ENCODE results near the gene FAM98B. TPM values are rescaled to one million over a fixed set of nuclear protein-coding genes. Genes with fewer than 3 reads are reported as not detected.

FAM98B gene
- total RNA-seq, 2 donors from 2014 or later, result 19.6 to 22.6 TPM

GRCh38 chr15:38503496-38503895, 49.6 kb downstream of the FAM98B start:
- no peak for DNase-seq
- Mint-ChIP-seq H3K27me3 (no peaks in the 10 kb centered on the region), H3K27ac (peak overlapping the region; percentile 81), H3K4me1 (peaks cover 12% of the 10 kb centered on the region), H3K36me3 (ENCODE audit: low read depth) (peaks cover 13% of the 10 kb centered on the region), H3K4me3 (no peak overlapping the region)
- ATAC-seq, result no peak
- H3K9me3 ChIP-seq (ENCODE audit: control insufficient read depth, low read length, poor library complexity, severe bottlenecking), result no peaks in the 10 kb centered on the region

GRCh38 chr15:38504680-38505467, 50.9 kb downstream of the FAM98B start:
- no peak for DNase-seq
- H3K9me3 ChIP-seq (ENCODE audit: control insufficient read depth, low read length, poor library complexity, severe bottlenecking), result no peaks in the 10 kb centered on the region
- Mint-ChIP-seq H3K27ac (peak overlapping the region; percentile 65), H3K36me3 (ENCODE audit: low read depth) (peaks cover 11% of the 10 kb centered on the region), H3K4me3 (no peak overlapping the region), H3K4me1 (peaks cover 8% of the 10 kb centered on the region), H3K27me3 (no peaks in the 10 kb centered on the region)
- ATAC-seq, result no peak

GRCh38 chr15:38506997-38507396, 53.1 kb downstream of the FAM98B start:
- no peak for DNase-seq
- H3K9me3 ChIP-seq (ENCODE audit: control insufficient read depth, low read length, poor library complexity, severe bottlenecking), result no peaks in the 10 kb centered on the region
- H3K27ac Mint-ChIP-seq, result peak overlapping the region; percentile 86
- H3K36me3 Mint-ChIP-seq (ENCODE audit: low read depth), result peaks cover 9% of the 10 kb centered on the region
- H3K4me3 Mint-ChIP-seq, result no peak overlapping the region
- no peaks in the 10 kb centered on the region for H3K27me3 Mint-ChIP-seq
- H3K4me1 Mint-ChIP-seq, result peaks cover 7% of the 10 kb centered on the region
- no peak for ATAC-seq

- H3K27me3 Mint-ChIP-seq, result no peaks in the 10 kb centered on the region
- H3K9me3 ChIP-seq (ENCODE audit: control insufficient read depth, low read length, poor library complexity, severe bottlenecking), result no peaks in the 10 kb centered on the region
- H3K27ac Mint-ChIP-seq, result peak overlapping the region; percentile 86
- peaks cover 6% of the 10 kb centered on the region for H3K36me3 Mint-ChIP-seq (ENCODE audit: low read depth)
- H3K4me3 Mint-ChIP-seq, result no peak overlapping the region
- DNase-seq (no peak), ATAC-seq (no peak)
- H3K4me1 Mint-ChIP-seq, result peaks cover 5% of the 10 kb centered on the region
Measured at GRCh38 chr15:38507570-38507969, 53.6 kb downstream of the FAM98B start.

- Mint-ChIP-seq H3K36me3 (ENCODE audit: low read depth) (peaks cover 3% of the 10 kb centered on the region), H3K4me1 (peaks cover 4% of the 10 kb centered on the region)
- ATAC-seq, result no peak
Measured at GRCh38 chr15:38508647-38509046, 54.7 kb downstream of the FAM98B start.

GRCh38 chr15:38509152-38509551, 55.2 kb downstream of the FAM98B start:
- ATAC-seq (no peak), DNase-seq (no peak)
- Mint-ChIP-seq H3K4me1 (peaks cover 4% of the 10 kb centered on the region), H3K36me3 (ENCODE audit: low read depth) (peaks cover 3% of the 10 kb centered on the region), H3K27me3 (no peaks in the 10 kb centered on the region), H3K27ac (peak overlapping the region; percentile 86), H3K4me3 (no peak overlapping the region)
- no peaks in the 10 kb centered on the region for H3K9me3 ChIP-seq (ENCODE audit: control insufficient read depth, low read length, poor library complexity, severe bottlenecking)

More at GRCh38 chr15:38508647-38509046, 54.7 kb downstream of the FAM98B start:
- no peak overlapping the region for H3K4me3 Mint-ChIP-seq
- no peaks in the 10 kb centered on the region for H3K9me3 ChIP-seq (ENCODE audit: control insufficient read depth, low read length, poor library complexity, severe bottlenecking)
- H3K27ac Mint-ChIP-seq, result peak overlapping the region; percentile 86
- no peaks in the 10 kb centered on the region for H3K27me3 Mint-ChIP-seq
- no peak for DNase-seq

- no peak overlapping the region for H3K4me3 Mint-ChIP-seq
- DNase-seq (no peak), ATAC-seq (no peak)
- H3K9me3 ChIP-seq (ENCODE audit: control insufficient read depth, low read length, poor library complexity, severe bottlenecking), result no peaks in the 10 kb centered on the region
- H3K4me1 Mint-ChIP-seq, result peaks cover 7% of the 10 kb centered on the region
- peaks cover 3% of the 10 kb centered on the region for H3K36me3 Mint-ChIP-seq (ENCODE audit: low read depth)
- H3K27me3 Mint-ChIP-seq, result no peaks in the 10 kb centered on the region
- H3K27ac Mint-ChIP-seq, result peak overlapping the region; percentile 47
Measured at GRCh38 chr15:38512901-38513300, 59.0 kb downstream of the FAM98B start.

- no peaks in the 10 kb centered on the region for H3K9me3 ChIP-seq (ENCODE audit: control insufficient read depth, low read length, poor library complexity, severe bottlenecking)
- DNase-seq (no peak), ATAC-seq (no peak)
- peak overlapping the region; percentile 47 for H3K27ac Mint-ChIP-seq
- H3K4me1 Mint-ChIP-seq, result peaks cover 11% of the 10 kb centered on the region
- H3K27me3 Mint-ChIP-seq, result no peaks in the 10 kb centered on the region
- H3K36me3 Mint-ChIP-seq (ENCODE audit: low read depth), result peaks cover 6% of the 10 kb centered on the region
- no peak overlapping the region for H3K4me3 Mint-ChIP-seq
Measured at GRCh38 chr15:38514601-38515000, 60.7 kb downstream of the FAM98B start.

GRCh38 chr15:38516626-38517025, 62.7 kb downstream of the FAM98B start:
- no peaks in the 10 kb centered on the region for H3K9me3 ChIP-seq (ENCODE audit: control insufficient read depth, low read length, poor library complexity, severe bottlenecking)
- Mint-ChIP-seq H3K27me3 (no peaks in the 10 kb centered on the region), H3K4me1 (peaks cover 14% of the 10 kb centered on the region), H3K4me3 (no peak overlapping the region), H3K27ac (peak overlapping the region; percentile 29), H3K36me3 (ENCODE audit: low read depth) (peaks cover 6% of the 10 kb centered on the region)
- ATAC-seq (no peak), DNase-seq (no peak)

GRCh38 chr15:38517312-38517975, 63.5 kb downstream of the FAM98B start:
- Mint-ChIP-seq H3K36me3 (ENCODE audit: low read depth) (peaks cover 6% of the 10 kb centered on the region), H3K4me3 (no peak overlapping the region), H3K4me1 (peaks cover 16% of the 10 kb centered on the region), H3K27me3 (no peaks in the 10 kb centered on the region), H3K27ac (peak overlapping the region; percentile 79)
- ATAC-seq (no peak), DNase-seq (no peak)
- no peaks in the 10 kb centered on the region for H3K9me3 ChIP-seq (ENCODE audit: control insufficient read depth, low read length, poor library complexity, severe bottlenecking)

GRCh38 chr15:38518084-38518483, 64.2 kb downstream of the FAM98B start:
- Mint-ChIP-seq H3K4me1 (peaks cover 21% of the 10 kb centered on the region), H3K27ac (peak overlapping the region; percentile 79)

GRCh38 chr15:38520035-38520434, 66.1 kb downstream of the FAM98B start:
- ATAC-seq (no peak), DNase-seq (no peak)
- no peak overlapping the region for H3K4me3 Mint-ChIP-seq
- peaks cover 14% of the 10 kb centered on the region for H3K36me3 Mint-ChIP-seq (ENCODE audit: low read depth)
- H3K27ac Mint-ChIP-seq, result peak overlapping the region; percentile 68
- peaks cover 31% of the 10 kb centered on the region for H3K4me1 Mint-ChIP-seq
- H3K27me3 Mint-ChIP-seq, result no peaks in the 10 kb centered on the region
- H3K9me3 ChIP-seq (ENCODE audit: control insufficient read depth, low read length, poor library complexity, severe bottlenecking), result no peaks in the 10 kb centered on the region

More at GRCh38 chr15:38518084-38518483, 64.2 kb downstream of the FAM98B start:
- DNase-seq (no peak), ATAC-seq (no peak)
- H3K27me3 Mint-ChIP-seq, result no peaks in the 10 kb centered on the region
- no peak overlapping the region for H3K4me3 Mint-ChIP-seq
- no peaks in the 10 kb centered on the region for H3K9me3 ChIP-seq (ENCODE audit: control insufficient read depth, low read length, poor library complexity, severe bottlenecking)
- peaks cover 7% of the 10 kb centered on the region for H3K36me3 Mint-ChIP-seq (ENCODE audit: low read depth)

GRCh38 chr15:38521316-38521715, 67.4 kb downstream of the FAM98B start:
- H3K9me3 ChIP-seq (ENCODE audit: control insufficient read depth, low read length, poor library complexity, severe bottlenecking), result no peaks in the 10 kb centered on the region
- H3K4me3 Mint-ChIP-seq, result no peak overlapping the region
- no peaks in the 10 kb centered on the region for H3K27me3 Mint-ChIP-seq
- H3K4me1 Mint-ChIP-seq, result peaks cover 33% of the 10 kb centered on the region
- no peak for ATAC-seq
- H3K27ac Mint-ChIP-seq, result peak overlapping the region; percentile 91
- DNase-seq, result no peak
- H3K36me3 Mint-ChIP-seq (ENCODE audit: low read depth), result peaks cover 12% of the 10 kb centered on the region

Data from T-helper 17 cell (primary cell).